ENCODE results near the gene MFN2. TPM values are rescaled to one million over a fixed set of nuclear protein-coding genes. Genes with fewer than 3 reads are reported as not detected.
"Not testable (repeated sequence)": the region's sequence is repeated elsewhere in the genome, so short reads cannot be mapped to it uniquely, and the experiment has no call there.

The MFN2 gene
- total and polyA plus RNA-seq, 3 donors from 2014 or later, result 77.5 to 95.3 (median 80.0) TPM

DNA sequence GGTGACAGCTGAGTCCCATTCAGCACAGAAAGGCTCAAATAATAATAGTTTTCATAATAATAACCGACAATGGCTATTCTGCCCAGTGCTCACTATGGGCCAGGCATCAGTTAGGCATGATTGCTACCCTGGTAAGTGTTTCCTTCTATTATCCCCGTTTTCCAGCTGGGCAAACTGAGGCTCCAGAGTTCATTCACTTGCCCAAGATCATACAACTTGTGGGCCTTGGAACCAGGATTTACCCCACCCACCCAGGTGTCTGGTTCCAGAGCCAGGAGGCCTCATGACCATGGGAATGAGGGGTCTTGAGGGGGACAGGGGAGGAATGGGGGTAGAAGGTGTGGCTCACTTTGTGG, 45.2 kb upstream of the MFN2 start:
- H3K27me3 ChIP-seq, result no peaks in the 10 kb centered on the region
- peaks cover 18% of the 10 kb centered on the region for H3K4me1 ChIP-seq
- peak overlapping the region; percentile 66 to 76 for H3K4me3 ChIP-seq
- DNase-seq, result no peak
- TF ChIP-seq, protein P1, sequence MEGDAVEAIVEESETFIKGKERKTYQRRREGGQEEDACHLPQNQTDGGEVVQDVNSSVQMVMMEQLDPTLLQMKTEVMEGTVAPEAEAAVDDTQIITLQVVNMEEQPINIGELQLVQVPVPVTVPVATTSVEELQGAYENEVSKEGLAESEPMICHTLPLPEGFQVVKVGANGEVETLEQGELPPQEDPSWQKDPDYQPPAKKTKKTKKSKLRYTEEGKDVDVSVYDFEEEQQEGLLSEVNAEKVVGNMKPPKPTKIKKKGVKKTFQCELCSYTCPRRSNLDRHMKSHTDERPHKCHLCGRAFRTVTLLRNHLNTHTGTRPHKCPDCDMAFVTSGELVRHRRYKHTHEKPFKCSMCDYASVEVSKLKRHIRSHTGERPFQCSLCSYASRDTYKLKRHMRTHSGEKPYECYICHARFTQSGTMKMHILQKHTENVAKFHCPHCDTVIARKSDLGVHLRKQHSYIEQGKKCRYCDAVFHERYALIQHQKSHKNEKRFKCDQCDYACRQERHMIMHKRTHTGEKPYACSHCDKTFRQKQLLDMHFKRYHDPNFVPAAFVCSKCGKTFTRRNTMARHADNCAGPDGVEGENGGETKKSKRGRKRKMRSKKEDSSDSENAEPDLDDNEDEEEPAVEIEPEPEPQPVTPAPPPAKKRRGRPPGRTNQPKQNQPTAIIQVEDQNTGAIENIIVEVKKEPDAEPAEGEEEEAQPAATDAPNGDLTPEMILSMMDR (IDR thresholded peaks at IDR 0.05), result no peak
- no peak for TF ChIP-seq POLR2A (IDR thresholded peaks at IDR 0.05)
- peak overlapping the region; percentile 81 to 93 for H3K27ac ChIP-seq
- intact Hi-C loops (cut with DNase I; ENCODE audit: low total_unique reads), result no loop called here
- H3K9me3 ChIP-seq, result no peaks in the 10 kb centered on the region
- 15 to 18% methylated on average over 2 of the region's 2 CpGs for WGBS, 2 donors
- no peaks in the 10 kb centered on the region for H3K36me3 ChIP-seq (ENCODE audit: low read depth, missing control alignments)

DNA sequence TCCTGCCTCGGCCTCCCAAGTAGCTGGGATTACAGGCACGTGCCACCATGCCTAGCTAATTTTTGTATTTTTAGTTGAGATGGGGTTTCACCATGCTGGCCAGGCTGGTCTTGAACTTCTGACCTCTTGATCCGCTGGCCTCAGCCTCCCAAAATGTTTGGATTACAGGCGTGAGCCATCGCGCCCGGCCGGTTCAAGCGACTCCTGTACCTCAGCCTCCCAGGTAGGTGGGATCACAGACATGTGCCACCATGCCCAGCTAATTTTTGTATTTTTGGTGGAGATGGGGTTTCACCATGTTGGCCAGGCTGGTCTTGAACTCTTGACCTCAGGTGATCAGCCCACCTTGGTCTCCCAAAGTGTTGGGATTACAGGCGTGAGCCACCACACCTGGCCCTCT, 44.5 kb upstream of the MFN2 start:
- intact Hi-C loops (cut with DNase I; ENCODE audit: low total_unique reads); H3K4me3 ChIP-seq; H3K36me3 ChIP-seq (ENCODE audit: low read depth, missing control alignments); H3K9me3 ChIP-seq; H3K27me3 ChIP-seq; DNase-seq; H3K27ac ChIP-seq: not testable (repeated sequence)
- 89 to 94% methylated on average over 10 of the region's 10 CpGs for WGBS, 2 donors
- peaks cover 18% of the 10 kb centered on the region for H3K4me1 ChIP-seq

DNA sequence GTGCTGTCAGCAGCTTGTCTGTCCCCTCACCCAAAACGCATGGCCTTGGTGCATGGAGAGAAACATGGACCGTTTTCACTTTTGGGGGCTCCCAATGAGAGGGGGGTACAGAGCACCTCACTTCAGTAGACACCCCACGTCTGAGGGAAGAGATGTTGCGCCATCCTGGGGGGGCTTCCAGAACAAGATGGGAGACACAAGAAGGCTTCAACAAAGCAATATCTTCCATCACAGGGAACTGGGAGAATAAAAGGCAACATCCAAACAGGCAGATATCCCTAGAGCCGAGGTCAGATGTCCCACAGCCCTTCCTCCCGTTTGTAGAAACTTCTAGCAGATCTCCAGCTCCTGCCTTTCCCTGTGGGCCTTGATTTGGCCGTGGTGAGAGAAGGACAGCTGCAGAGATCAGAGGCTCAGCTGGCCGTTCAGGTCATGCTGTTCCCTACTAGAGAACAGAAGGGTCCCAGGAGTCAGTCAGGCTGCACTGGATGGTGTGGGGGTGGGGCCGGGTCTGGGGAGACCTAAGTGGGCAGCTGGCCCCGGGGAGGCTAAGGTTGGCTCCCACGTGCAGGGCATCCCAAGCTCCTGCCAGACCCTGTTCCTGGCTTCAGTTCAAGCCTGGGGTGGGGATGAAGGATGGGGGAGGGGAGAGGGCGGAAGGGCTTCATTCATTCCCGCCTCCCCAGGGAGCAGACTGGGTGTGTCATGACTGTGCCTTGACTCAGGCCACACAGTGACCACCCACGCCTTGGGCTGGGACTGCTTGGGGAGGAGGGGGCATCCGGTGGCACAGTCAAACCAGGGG, 41.3 kb upstream of the MFN2 start:
- Histone ChIP-seq H3K4me3 (no peak overlapping the region), H3K36me3 (ENCODE audit: low read depth, missing control alignments) (no peaks in the 10 kb centered on the region), H3K27me3 (no peaks in the 10 kb centered on the region), H3K9me3 (no peaks in the 10 kb centered on the region), H3K4me1 (peaks cover 18% of the 10 kb centered on the region), H3K27ac (peak overlapping the region; percentile 19 to 79)
- TF ChIP-seq, protein P1 (IDR thresholded peaks at IDR 0.05), result no peak
- no peak for TF ChIP-seq POLR2A (IDR thresholded peaks at IDR 0.05)
- peak; percentile 73 for DNase-seq
- 46 to 50% methylated on average over 11 to 15 of the region's 15 CpGs for WGBS, 2 donors
- intact Hi-C loops (cut with DNase I; ENCODE audit: low total_unique reads), result no loop called here

DNA sequence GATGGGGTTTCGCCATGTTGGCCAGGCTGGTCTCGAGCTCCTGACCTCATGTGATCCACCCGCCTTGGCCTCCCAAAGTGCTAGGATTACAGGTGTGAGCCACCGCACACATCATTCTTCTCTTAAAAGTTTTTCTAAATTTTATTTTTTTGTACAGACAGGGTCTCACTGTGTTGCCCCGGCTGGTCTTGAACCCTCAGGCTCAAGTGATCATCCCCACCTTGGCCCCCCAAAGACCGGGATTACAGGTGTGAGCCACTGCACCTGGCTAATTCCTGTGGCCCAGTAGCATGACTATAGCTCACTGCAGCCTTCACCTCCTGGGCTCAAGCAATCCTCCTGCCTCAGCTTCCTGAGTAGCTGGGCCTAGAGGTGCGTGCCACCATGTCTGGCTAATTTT, 40.5 kb upstream of the MFN2 start:
- H3K9me3 ChIP-seq; intact Hi-C loops (cut with DNase I; ENCODE audit: low total_unique reads); H3K4me3 ChIP-seq; H3K27me3 ChIP-seq; H3K36me3 ChIP-seq (ENCODE audit: low read depth, missing control alignments); DNase-seq: not testable (repeated sequence)
- peak overlapping the region in 1 of 2 donors; percentile 28 for H3K27ac ChIP-seq
- H3K4me1 ChIP-seq, result peaks cover 18% of the 10 kb centered on the region
- 90 to 97% methylated on average over 7 of the region's 7 CpGs for WGBS, 2 donors

DNA sequence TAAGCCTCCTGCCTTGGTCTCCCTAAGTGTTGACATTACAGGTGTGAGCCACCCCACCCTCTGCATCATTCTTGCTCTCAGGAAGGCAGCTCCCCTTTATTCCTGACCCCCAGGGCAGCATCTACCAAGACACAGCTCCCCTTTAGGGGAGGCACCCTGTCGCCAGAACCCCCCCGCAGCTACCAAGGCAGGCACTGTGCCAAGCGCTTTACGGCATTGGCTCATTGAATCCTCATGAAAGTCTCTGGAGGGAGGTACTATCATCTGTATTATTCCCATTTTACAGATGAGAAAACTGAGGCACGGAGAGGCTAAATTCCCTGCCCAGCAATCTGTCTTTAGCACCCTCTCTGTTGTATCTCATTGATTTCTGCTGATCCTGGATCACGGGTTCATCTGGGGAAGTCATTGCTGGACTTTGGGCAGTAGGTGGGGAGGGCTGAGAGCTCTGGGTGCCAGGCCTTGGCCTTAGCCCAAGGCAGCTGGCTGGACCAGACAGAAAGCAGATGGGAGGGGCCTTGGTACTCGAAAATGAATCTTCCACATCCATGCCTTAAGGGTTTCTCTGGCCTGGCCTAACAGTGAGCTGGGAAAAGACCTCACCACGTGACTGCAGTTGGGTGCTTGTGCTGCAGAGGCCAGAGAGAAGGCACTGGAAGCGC, 39.9 kb upstream of the MFN2 start:
- TF ChIP-seq, protein P1 (IDR thresholded peaks at IDR 0.05), result no peak
- TF ChIP-seq POLR2A (IDR thresholded peaks at IDR 0.05), result no peak
- H3K4me3 ChIP-seq, result no peak overlapping the region
- peak overlapping the region in 1 of 2 donors; percentile 28 for H3K27ac ChIP-seq
- H3K9me3 ChIP-seq, result no peaks in the 10 kb centered on the region
- peaks cover 13% of the 10 kb centered on the region for H3K4me1 ChIP-seq
- DNase-seq, result peak; percentile 31
- intact Hi-C loops (cut with DNase I; ENCODE audit: low total_unique reads), result no loop called here
- WGBS, 2 donors, result 82 to 93% methylated on average over 7 to 9 of the region's 9 CpGs
- no peaks in the 10 kb centered on the region for H3K36me3 ChIP-seq (ENCODE audit: low read depth, missing control alignments)
- H3K27me3 ChIP-seq, result no peaks in the 10 kb centered on the region

Data from testis (tissue), 3 donors.